GM18502 (cell line): ENCODE data around the gene THOC2.
"Not testable (repeated sequence)": the region's sequence is repeated elsewhere in the genome, so short reads cannot be mapped to it uniquely, and the experiment has no call there.

Source experiments
- ATAC-seq: cut with Tn5 transposase; IDR thresholded peaks from one replicate; pipeline ENCODE4 v1.9.1; 2021; ENCODE audit warnings: mild to moderate bottlenecking; ENCODE audit not compliant: unreplicated experiment, poor library complexity

The THOC2 gene

GRCh38 chrX:123739474-123739873 is 6.6 kb upstream of the THOC2 start:
- ATAC-seq = no peak

GRCh38 chrX:123738378-123738940 is 5.6 kb upstream of the THOC2 start:
- ATAC-seq = no peak

- ATAC-seq = no peak
Observed at GRCh38 chrX:123736333-123736921, 3.6 kb upstream of the THOC2 start.

- not testable (repeated sequence) for ATAC-seq
Observed at GRCh38 chrX:123735137-123735536, 2.3 kb upstream of the THOC2 start.

GRCh38 chrX:123734079-123734478 is 1.2 kb upstream of the THOC2 start:
- not testable (repeated sequence) for ATAC-seq

- ATAC-seq = peak; percentile 10
Observed at GRCh38 chrX:123731987-123732669, 724 bp downstream of the THOC2 start.

GRCh38 chrX:123731258-123731986 is 1.4 kb downstream of the THOC2 start:
- no peak for ATAC-seq

GRCh38 chrX:123728554-123728953 is 4.3 kb downstream of the THOC2 start:
- no peak for ATAC-seq

- no peak for ATAC-seq
Observed at GRCh38 chrX:123728016-123728415, 4.8 kb downstream of the THOC2 start.

GRCh38 chrX:123722193-123722592 is 10.7 kb downstream of the THOC2 start:
- ATAC-seq = not testable (repeated sequence)

GRCh38 chrX:123720486-123720885 is 12.4 kb downstream of the THOC2 start:
- no peak for ATAC-seq

- ATAC-seq = no peak
Observed at GRCh38 chrX:123713841-123714240, 19.0 kb downstream of the THOC2 start.

- ATAC-seq = no peak
Observed at GRCh38 chrX:123713434-123713833, 19.4 kb downstream of the THOC2 start.

- not testable (repeated sequence) for ATAC-seq
Observed at GRCh38 chrX:123711201-123711600, 21.7 kb downstream of the THOC2 start.

- no peak for ATAC-seq
Observed at GRCh38 chrX:123704781-123705180, 28.1 kb downstream of the THOC2 start.

GRCh38 chrX:123698979-123699520 is 33.8 kb downstream of the THOC2 start:
- ATAC-seq = no peak

- ATAC-seq = no peak
Observed at GRCh38 chrX:123696334-123696733, 36.5 kb downstream of the THOC2 start.

- ATAC-seq = no peak
Observed at GRCh38 chrX:123695242-123695641, 37.6 kb downstream of the THOC2 start.

- ATAC-seq = no peak
Observed at GRCh38 chrX:123691776-123692175, 41.1 kb downstream of the THOC2 start.

GRCh38 chrX:123688524-123688923 is 44.3 kb downstream of the THOC2 start:
- no peak for ATAC-seq

GRCh38 chrX:123685232-123685631 is 47.6 kb downstream of the THOC2 start:
- no peak for ATAC-seq
